Progenitor cell of endocrine pancreas (in vitro differentiated cells): ENCODE measurements around the gene HORMAD2. TPM values are rescaled to one million over a fixed set of nuclear protein-coding genes. Genes with fewer than 3 reads are reported as not detected.
"Not testable (repeated sequence)": the region's sequence is repeated elsewhere in the genome, so short reads cannot be mapped to it uniquely, and the experiment has no call there.

Experiments
- DNase-seq: peaks from one replicate; pipeline ENCODE4 v3.0.0; 2021; ENCODE audit warnings: low spot score; ENCODE audit not compliant: unreplicated experiment
- H3K27ac Mint-ChIP-seq: 2 replicates; pipeline ENCODE4 v1.8.0; 2021; ENCODE audit warnings: mild to moderate bottlenecking, moderate library complexity, mixed read lengths
- H3K27me3 Mint-ChIP-seq: 2 replicates; pipeline ENCODE4 v1.8.0; 2021; ENCODE audit warnings: mixed read lengths
- H3K36me3 Mint-ChIP-seq: 2 replicates; pipeline ENCODE4 v1.8.0; 2022; ENCODE audit warnings: mixed read lengths; ENCODE audit not compliant: insufficient read depth
- H3K4me1 Mint-ChIP-seq: 2 replicates; pipeline ENCODE4 v1.8.0; 2021; ENCODE audit warnings: low read depth, mixed read lengths
- H3K4me3 Mint-ChIP-seq: 2 replicates; pipeline ENCODE4 v1.8.0; 2021; ENCODE audit warnings: low read depth, mild to moderate bottlenecking, moderate library complexity, mixed read lengths
- H3K9me3 Mint-ChIP-seq: 2 replicates; pipeline ENCODE4 v1.8.0; 2021; ENCODE audit warnings: low read depth, mixed read lengths
- CTCF ChIP-seq: fragments of 200-600 bp; sonication (generic); IDR thresholded peaks from one replicate; pipeline ENCODE4 v1.5.0; 2021; ENCODE audit warnings: antibody characterized with exemption, mild to moderate bottlenecking; ENCODE audit not compliant: unreplicated experiment
- total RNA-seq: library from RNA; stranded (reverse); gene quantifications from 2 replicates; pipeline ENCODE4 v1.2.1, GENCODE V29; 2021

Gene HORMAD2
- total RNA-seq, 1 donor from 2014 or later = not detected

- H3K36me3 Mint-ChIP-seq = no peaks in the 10 kb centered on the region
Observed at GRCh38 chr22:30088468-30088867, 8.2 kb downstream of the HORMAD2 start.

GRCh38 chr22:30089655-30089974 lies 9.4 kb downstream of the HORMAD2 start:
- Mint-ChIP-seq H3K36me3 (no peaks in the 10 kb centered on the region), H3K4me3 (no peak overlapping the region), H3K4me1 (no peaks in the 10 kb centered on the region), H3K9me3 (peaks cover 11% of the 10 kb centered on the region), H3K27ac (no peak overlapping the region), H3K27me3 (peaks cover 22% of the 10 kb centered on the region)
- no peak for TF ChIP-seq CTCF
- no peak for DNase-seq

More at GRCh38 chr22:30088468-30088867, 8.2 kb downstream of the HORMAD2 start:
- no peak for DNase-seq
- no peaks in the 10 kb centered on the region for H3K4me1 Mint-ChIP-seq
- H3K4me3 Mint-ChIP-seq = no peak overlapping the region
- no peak overlapping the region for H3K27ac Mint-ChIP-seq
- peaks cover 24% of the 10 kb centered on the region for H3K27me3 Mint-ChIP-seq
- H3K9me3 Mint-ChIP-seq = peaks cover 12% of the 10 kb centered on the region
- no peak for TF ChIP-seq CTCF

- Mint-ChIP-seq H3K36me3 (no peaks in the 10 kb centered on the region), H3K27me3 (peaks cover 10% of the 10 kb centered on the region), H3K27ac (no peak overlapping the region), H3K9me3 (peaks cover 22% of the 10 kb centered on the region), H3K4me3 (no peak overlapping the region), H3K4me1 (no peaks in the 10 kb centered on the region)
- DNase-seq = no peak
- no peak for TF ChIP-seq CTCF
Observed at GRCh38 chr22:30092686-30093085, 12.4 kb downstream of the HORMAD2 start.

GRCh38 chr22:30094804-30095203 lies 14.5 kb downstream of the HORMAD2 start:
- H3K9me3 Mint-ChIP-seq = peaks cover 22% of the 10 kb centered on the region
- DNase-seq = no peak
- no peak for TF ChIP-seq CTCF

GRCh38 chr22:30097861-30098260 lies 17.6 kb downstream of the HORMAD2 start:
- DNase-seq = no peak
- H3K27ac Mint-ChIP-seq = no peak overlapping the region
- no peak overlapping the region for H3K4me3 Mint-ChIP-seq
- no peaks in the 10 kb centered on the region for H3K36me3 Mint-ChIP-seq
- TF ChIP-seq CTCF = no peak
- peaks cover 18% of the 10 kb centered on the region for H3K9me3 Mint-ChIP-seq
- no peaks in the 10 kb centered on the region for H3K4me1 Mint-ChIP-seq
- H3K27me3 Mint-ChIP-seq = peaks cover 2% of the 10 kb centered on the region

More at GRCh38 chr22:30094804-30095203, 14.5 kb downstream of the HORMAD2 start:
- peaks cover 8% of the 10 kb centered on the region for H3K27me3 Mint-ChIP-seq
- no peaks in the 10 kb centered on the region for H3K36me3 Mint-ChIP-seq
- H3K4me3 Mint-ChIP-seq = no peak overlapping the region
- H3K4me1 Mint-ChIP-seq = no peaks in the 10 kb centered on the region
- H3K27ac Mint-ChIP-seq = no peak overlapping the region

- not testable (repeated sequence) for H3K36me3 Mint-ChIP-seq
Observed at GRCh38 chr22:30100770-30101169, 20.5 kb downstream of the HORMAD2 start.

More at GRCh38 chr22:30100770-30101169, 20.5 kb downstream of the HORMAD2 start:
- not testable (repeated sequence) for H3K4me3 Mint-ChIP-seq, H3K4me1 Mint-ChIP-seq, H3K27ac Mint-ChIP-seq, H3K27me3 Mint-ChIP-seq, DNase-seq, H3K9me3 Mint-ChIP-seq
